Stimulated activated CD8-positive, alpha-beta memory T cell treated with anti-CD3 and anti-CD28 coated beads, Interleukin-2, amount 100 ng/mL, for 1 hour (primary cell): Measurements from ENCODE around the gene TOPORS.
A peak's percentile ranks its signal among the peaks of the same experiment; 100 is the strongest.
"Not testable (repeated sequence)": the region's sequence is repeated elsewhere in the genome, so short reads cannot be mapped to it uniquely, and the experiment has no call there.

ENCODE experiments used
- DNase-seq, 2 donors: peaks; one replicate each; pipeline ENCODE4 v3.0.0-alpha.2; 2020; ENCODE audit warnings: low read depth in 2 of 2

The TOPORS gene

GRCh38 chr9:32552172-32552872 is at the start of gene TOPORS, which contains the start of gene SMIM27:
TOPORS (minus strand) TSS chr9:32552586; CDS start chr9:32552436, 150 bp downstream.
SMIM27 (plus strand) TSS chr9:32552327; CDS start chr9:32552435, 108 bp downstream.
- DNase-seq = peak; percentile 79

GRCh38 chr9:32599021-32599420 is 46.6 kb upstream of the TOPORS start:
- not testable (repeated sequence) for DNase-seq

- DNase-seq = no peak
Measured at GRCh38 chr9:32596936-32597335, 44.5 kb upstream of the TOPORS start.

- DNase-seq = no peak
Measured at GRCh38 chr9:32596096-32596865, 43.9 kb upstream of the TOPORS start.

GRCh38 chr9:32590898-32591297 is 38.5 kb upstream of the TOPORS start:
- no peak for DNase-seq

- DNase-seq = no peak
Measured at GRCh38 chr9:32590476-32590875, 38.1 kb upstream of the TOPORS start.

- no peak for DNase-seq
Measured at GRCh38 chr9:32589083-32589723, 36.8 kb upstream of the TOPORS start.

- DNase-seq = no peak
Measured at GRCh38 chr9:32587901-32588300, 35.5 kb upstream of the TOPORS start.

GRCh38 chr9:32584784-32585183 is 32.4 kb upstream of the TOPORS start:
- no peak for DNase-seq

- no peak for DNase-seq
Measured at GRCh38 chr9:32581512-32582143, 29.2 kb upstream of the TOPORS start.

GRCh38 chr9:32580631-32581300 is 28.4 kb upstream of the TOPORS start:
- DNase-seq = no peak

GRCh38 chr9:32579706-32580331 is 27.4 kb upstream of the TOPORS start:
- DNase-seq = peak; percentile 61 to 66

- no peak for DNase-seq
Measured at GRCh38 chr9:32578976-32579375, 26.6 kb upstream of the TOPORS start.

- no peak for DNase-seq
Measured at GRCh38 chr9:32577316-32577715, 24.9 kb upstream of the TOPORS start.

GRCh38 chr9:32574858-32575257 is 22.5 kb upstream of the TOPORS start:
- DNase-seq = no peak

GRCh38 chr9:32573821-32574220 is 21.4 kb upstream of the TOPORS start:
- no peak for DNase-seq

- DNase-seq = peak; percentile 91 to 96
Measured at GRCh38 chr9:32572900-32573523, 20.6 kb upstream of the TOPORS start, which contains the start of gene NDUFB6. NDUFB6 (minus strand) TSS chr9:32573159; CDS start chr9:32573060, 99 bp downstream.

- peak; percentile 48 to 60 for DNase-seq
Measured at GRCh38 chr9:32571969-32572899, 19.8 kb upstream of the TOPORS start.

- no peak for DNase-seq
Measured at GRCh38 chr9:32570262-32570661, 17.9 kb upstream of the TOPORS start.
